DLD1 (cell line): Measurements from ENCODE around the gene TCTN3.
"Not testable (repeated sequence)": the region's sequence is repeated elsewhere in the genome, so short reads cannot be mapped to it uniquely, and the experiment has no call there.

Experiments
- in situ Hi-C: cut with HindIII; loops from 2 replicates; pipeline ENCODE4 v1.10.0; 2017; ENCODE audit warnings: low sequenced_read_pairs

The TCTN3 gene

DNA sequence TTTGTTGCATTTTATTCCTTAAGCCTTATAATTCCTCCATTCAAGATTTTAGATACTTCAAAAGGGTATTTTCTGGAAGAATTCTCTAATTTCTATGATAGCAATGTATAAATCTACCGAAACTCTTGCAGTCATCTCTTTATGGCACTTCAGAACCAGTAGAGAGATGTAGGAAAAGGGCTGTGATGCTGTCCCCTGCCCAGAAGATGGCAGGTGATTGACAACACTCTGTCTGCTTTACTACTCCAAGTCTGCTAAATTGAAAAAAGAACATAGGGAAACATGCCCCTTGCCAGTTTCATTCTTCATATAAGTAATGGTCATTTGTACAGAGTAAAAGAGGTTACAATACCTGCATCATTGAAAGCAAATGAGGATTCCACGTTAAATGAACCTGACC, 5.1 kb downstream of the TCTN3 start:
- in situ Hi-C loops = no loop called here

- in situ Hi-C loops = no loop called here
These were observed 9.8 kb downstream of the TCTN3 start for GRCh38 chr10:95683966-95684365.

DNA sequence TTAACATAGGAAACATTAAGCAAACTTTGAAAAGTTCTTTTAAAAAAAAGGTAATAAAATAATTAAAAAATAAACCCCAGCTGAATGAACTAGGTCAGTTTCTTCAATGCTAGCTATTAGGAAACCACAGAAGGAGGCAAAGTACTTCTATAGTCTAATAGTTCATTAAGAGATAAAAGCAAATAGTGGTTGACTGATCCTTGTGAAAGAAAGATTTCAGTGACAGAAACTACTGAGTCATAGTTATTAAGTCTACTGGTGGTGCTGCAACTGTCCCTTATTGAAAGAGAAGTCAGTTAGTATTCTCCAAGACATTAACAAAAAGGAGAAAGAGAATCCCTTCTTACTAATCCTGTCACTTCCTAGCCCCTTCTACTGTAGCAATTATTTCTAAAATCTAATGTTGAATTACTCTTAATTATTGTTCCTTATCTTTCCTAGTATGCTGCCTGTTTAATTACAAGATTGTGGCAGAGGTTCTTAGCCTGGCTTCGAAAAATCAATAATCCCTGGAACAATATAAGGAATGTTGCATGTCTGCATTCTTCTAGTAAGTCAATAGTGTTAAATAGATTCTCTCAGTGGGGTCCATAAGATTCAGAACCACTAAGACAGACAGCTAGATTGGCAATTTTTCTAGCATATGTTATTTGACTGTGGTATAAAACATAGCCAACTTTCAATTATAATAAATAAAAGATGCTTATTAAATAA, 18.2 kb downstream of the TCTN3 start:
- in situ Hi-C loops = no loop called here

GRCh38 chr10:95674643-95675042, 19.1 kb downstream of the TCTN3 start:
- in situ Hi-C loops = no loop called here

- in situ Hi-C loops = not testable (repeated sequence)
These were observed 21.1 kb downstream of the TCTN3 start for GRCh38 chr10:95672641-95673040.

DNA sequence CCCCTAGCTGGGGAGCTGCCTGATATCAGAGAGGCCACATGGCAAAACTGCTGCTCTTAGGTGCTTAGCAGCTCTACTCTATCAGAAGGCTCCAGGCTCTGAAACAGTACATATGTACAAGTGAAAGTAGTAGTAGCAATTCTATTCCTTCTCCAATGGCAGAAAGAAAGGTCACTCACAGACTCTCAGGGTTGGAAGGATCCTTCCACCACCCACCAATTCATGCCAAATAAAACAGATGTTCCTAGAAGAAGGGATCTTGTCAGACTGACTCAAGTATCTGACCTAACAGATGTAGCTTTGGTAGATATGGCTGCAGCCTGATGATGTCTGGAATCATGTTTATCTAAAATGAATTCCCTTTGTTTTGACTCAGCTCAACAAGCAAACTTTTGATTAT, 29.2 kb downstream of the TCTN3 start:
- in situ Hi-C loops = no loop called here

GRCh38 chr10:95663496-95663895, 30.2 kb downstream of the TCTN3 start:
- in situ Hi-C loops = no loop called here

GRCh38 chr10:95661818-95662217, 31.9 kb downstream of the TCTN3 start:
- in situ Hi-C loops = no loop called here

- in situ Hi-C loops = no loop called here
These were observed 33.4 kb downstream of the TCTN3 start for GRCh38 chr10:95660283-95660682.

DNA sequence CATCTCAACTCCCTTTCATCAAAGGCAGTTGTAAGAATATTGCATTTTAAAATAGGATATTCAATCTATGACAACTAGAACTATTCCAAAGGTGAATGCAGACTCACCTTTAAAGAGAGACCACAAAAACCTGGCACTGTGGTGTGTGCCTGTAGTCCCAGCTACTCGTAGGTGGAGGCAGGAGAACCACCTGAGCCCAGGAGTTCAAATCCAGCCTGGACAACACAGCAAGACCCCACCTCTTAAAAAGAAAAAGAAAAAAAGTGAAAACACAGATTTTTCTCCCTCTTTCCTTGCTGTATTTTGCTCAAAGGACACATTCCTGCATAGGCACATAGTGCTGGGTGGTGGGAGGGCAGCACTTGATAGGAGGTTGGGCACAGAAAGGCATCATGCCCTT, 36.5 kb downstream of the TCTN3 start:
- in situ Hi-C loops = no loop called here

GRCh38 chr10:95656291-95657164, 37.2 kb downstream of the TCTN3 start, which contains the start of gene ALDH18A1:
ALDH18A1 (minus strand) TSS chr10:95656711; CDS start chr10:95653377, 3,334 bp downstream.
- in situ Hi-C loops = no loop called here

DNA sequence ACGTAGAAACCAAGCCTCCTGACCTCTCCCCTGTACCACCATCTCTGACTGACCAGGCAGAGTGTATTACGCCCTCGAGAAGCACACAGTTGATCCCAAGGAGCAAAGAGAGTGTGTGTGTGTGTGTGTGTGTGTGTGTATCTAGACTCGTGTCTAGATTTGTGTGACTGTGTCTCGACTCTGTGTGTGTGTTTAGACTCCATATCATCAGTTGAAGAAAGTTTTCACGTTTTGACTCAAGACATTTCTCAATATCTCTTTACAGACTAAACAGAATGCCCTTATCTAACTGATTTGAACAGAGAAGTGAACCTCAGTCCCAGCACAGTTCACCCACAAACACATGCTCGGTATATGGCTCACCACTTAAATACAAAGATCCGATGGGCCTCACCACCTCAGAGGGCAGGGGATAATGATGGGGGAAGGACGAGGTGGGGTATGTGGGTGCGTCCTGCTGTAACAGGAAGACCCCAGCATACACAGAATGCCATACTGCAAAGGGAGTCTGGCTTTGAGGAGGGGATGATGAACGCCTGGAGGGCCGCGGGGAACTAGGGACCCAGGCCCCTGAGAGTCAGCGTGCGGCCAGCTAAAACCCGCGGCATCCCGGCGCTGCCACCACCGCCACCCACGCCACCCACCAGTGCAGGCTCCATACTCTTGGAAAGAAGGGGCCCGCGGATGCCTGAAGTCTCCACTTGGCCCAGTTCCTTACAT, 38.0 kb downstream of the TCTN3 start:
- in situ Hi-C loops = no loop called here

DNA sequence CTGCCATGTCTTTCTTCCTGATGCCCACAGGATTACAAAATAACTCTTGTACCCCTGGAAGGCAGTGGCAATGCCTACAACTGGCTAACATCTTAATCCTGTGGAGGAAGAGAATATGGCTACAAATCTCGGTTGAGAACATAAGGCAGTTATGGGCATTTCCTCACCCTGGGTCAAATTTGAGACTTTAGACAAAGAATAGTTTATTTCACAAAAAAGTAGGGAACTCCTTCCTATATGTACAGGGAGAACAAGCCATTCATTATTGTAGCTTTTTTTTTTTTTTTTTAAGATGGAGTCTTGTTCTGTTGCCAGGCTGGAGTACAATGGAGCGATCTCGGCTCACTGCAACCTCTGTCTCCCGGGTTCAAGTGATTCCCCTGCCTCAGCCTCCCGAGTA, 39.8 kb downstream of the TCTN3 start:
- in situ Hi-C loops = no loop called here

- in situ Hi-C loops = no loop called here
These were observed 42.2 kb downstream of the TCTN3 start for GRCh38 chr10:95651346-95652060.

- in situ Hi-C loops = no loop called here
These were observed 43.5 kb downstream of the TCTN3 start for GRCh38 chr10:95650232-95650631.

GRCh38 chr10:95648138-95648537, 45.6 kb downstream of the TCTN3 start:
- in situ Hi-C loops = no loop called here

GRCh38 chr10:95646160-95646559, 47.6 kb downstream of the TCTN3 start:
- in situ Hi-C loops = no loop called here

DNA sequence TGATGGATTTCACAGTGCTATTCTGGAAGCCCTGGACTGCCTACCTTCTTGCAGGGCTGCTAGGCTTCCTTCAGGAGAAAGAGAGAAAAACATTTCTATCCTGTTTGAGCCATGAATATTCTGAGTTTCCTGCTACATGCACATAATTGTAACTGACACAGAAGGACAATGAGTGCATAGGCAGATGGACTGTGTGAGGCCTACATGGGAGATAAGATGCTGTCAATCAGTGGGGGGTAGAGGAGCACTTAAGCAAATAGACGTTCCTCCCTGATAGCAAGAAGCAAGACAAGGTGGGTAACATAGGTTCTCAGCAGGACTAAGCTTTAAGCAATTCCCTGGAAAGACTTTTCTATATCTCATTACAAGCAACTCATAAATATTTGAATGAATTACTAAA, 48.8 kb downstream of the TCTN3 start:
- in situ Hi-C loops = no loop called here

GRCh38 chr10:95640891-95641315, 52.8 kb downstream of the TCTN3 start:
- in situ Hi-C loops = no loop called here

DNA sequence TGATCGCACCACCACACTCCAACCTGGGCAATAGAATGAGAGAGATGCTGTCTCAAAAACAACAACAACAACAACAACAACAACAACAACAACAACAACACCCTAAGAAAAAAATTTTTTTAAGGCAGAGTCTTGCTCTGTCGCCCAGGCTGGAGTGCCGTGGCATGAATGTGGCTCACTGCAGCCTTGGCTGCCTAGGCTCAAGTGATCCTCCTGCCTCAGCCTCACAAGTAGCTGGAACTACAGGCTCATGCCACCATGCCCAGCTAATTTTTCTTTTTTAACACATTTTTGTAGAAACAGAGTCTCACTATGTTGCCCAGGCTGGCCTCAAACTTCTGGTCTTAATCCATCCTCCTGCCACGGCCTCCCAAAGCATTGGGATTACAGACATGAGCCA, 55.8 kb downstream of the TCTN3 start:
- in situ Hi-C loops = no loop called here

DNA sequence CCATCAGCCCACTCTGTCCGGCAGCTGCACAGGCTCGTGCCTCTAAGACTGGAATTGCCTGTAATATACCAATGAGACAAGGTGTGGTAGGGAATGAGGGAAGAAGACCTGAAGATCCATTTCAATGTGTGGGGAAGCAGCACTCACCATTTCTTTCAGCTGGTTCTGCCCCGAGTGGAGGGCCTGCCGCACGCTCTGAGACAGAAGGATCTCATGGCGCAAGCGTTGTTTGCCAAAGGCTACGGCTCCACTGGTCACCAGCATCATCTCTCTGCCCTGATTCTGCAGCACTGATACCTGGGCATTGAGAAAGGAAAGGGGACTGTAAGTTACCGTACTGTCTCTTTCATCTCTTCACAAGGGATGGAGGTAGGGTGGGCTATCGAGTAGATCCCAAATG, 56.6 kb downstream of the TCTN3 start:
- in situ Hi-C loops = no loop called here
